ENCODE results near the gene KIAA0513.

- TF ChIP-seq ZNF740 (CRISPR knock-in tag; IDR thresholded peaks at IDR 0.05) (no peak), CTCF (CRISPR knock-in tag; IDR thresholded peaks at IDR 0.05) (no peak)
Measured at GRCh38 chr16:85058909-85059308, 31.3 kb downstream of the KIAA0513 start.

All from HepG2 (cell line).